Keratinocyte (primary cell): ENCODE data around the gene MYLK3. TPM values are rescaled to one million over a fixed set of nuclear protein-coding genes. Genes with fewer than 3 reads are reported as not detected.

Experiments used
- DNase-seq: peaks from one replicate; pipeline ENCODE4 v3.0.0-alpha.2; 2011; ENCODE audit warnings: low read depth, missing footprints, low spot score
- FAIRE-seq: peaks from 2 replicates; lab custom pipeline; 2011; peaks lifted over from hg19 to GRCh38; lab: Jason Lieb, UNC
- H2AFZ ChIP-seq: 2 replicates; pipeline ENCODE4 v1.6.0; 2012; ENCODE audit warnings: low read length, control low read depth, inconsistent platforms; ENCODE audit not compliant: control insufficient read depth
- H3K27ac ChIP-seq: 2 replicates; pipeline ENCODE4 v1.5.1; 2011; ENCODE audit warnings: low read length; ENCODE audit not compliant: control insufficient read depth, insufficient read depth
- H3K27me3 ChIP-seq: 3 replicates; pipeline ENCODE4 v1.6.0; 2011; ENCODE audit warnings: low read length; ENCODE audit not compliant: control insufficient read depth, insufficient read depth; ENCODE audit errors: extremely low read depth
- H3K36me3 ChIP-seq, 2 experiments: 2 replicates in 1 of 2; 3 replicates in 1 of 2; pipeline ENCODE4 v1.5.1; 2011; ENCODE audit warnings: low read length in 2 of 2, mild to moderate bottlenecking in 1 of 2; ENCODE audit not compliant: control insufficient read depth in 2 of 2, insufficient read depth in 2 of 2; ENCODE audit errors: extremely low read depth in 1 of 2
- H3K4me1 ChIP-seq: 3 replicates; pipeline ENCODE4 v1.5.1; 2011; ENCODE audit warnings: low read length; ENCODE audit not compliant: control insufficient read depth, insufficient read depth; ENCODE audit errors: extremely low read depth
- H3K4me2 ChIP-seq: 3 replicates; pipeline ENCODE4 v1.6.0; 2011; ENCODE audit warnings: low read depth, low read length; ENCODE audit not compliant: control insufficient read depth, insufficient read depth; ENCODE audit errors: extremely low read depth
- H3K4me3 ChIP-seq, 3 experiments: fragments of 200-600 bp in 1 of 3; sonication (generic) in 1 of 3; 2 replicates in 2 of 3; 3 replicates in 1 of 3; pipeline ENCODE4 v1.5.1; 2011 to 2016; ENCODE audit warnings: low read length in 3 of 3, mild to moderate bottlenecking in 3 of 3, control low read depth in 2 of 3, inconsistent platforms in 1 of 3, low read depth in 1 of 3, mixed read lengths in 1 of 3, mixed run types in 1 of 3, moderate library complexity in 1 of 3; ENCODE audit not compliant: control insufficient read depth in 2 of 3, insufficient read depth in 2 of 3; ENCODE audit errors: extremely low read depth in 1 of 3
- H3K79me2 ChIP-seq: 2 replicates; pipeline ENCODE4 v1.6.0; 2012; ENCODE audit warnings: low read length; ENCODE audit not compliant: control insufficient read depth, insufficient read depth
- H3K9ac ChIP-seq: 3 replicates; pipeline ENCODE4 v1.6.0; 2011; ENCODE audit warnings: low read length; ENCODE audit not compliant: control insufficient read depth, insufficient read depth; ENCODE audit errors: extremely low read depth
- H3K9me1 ChIP-seq: 3 replicates; pipeline ENCODE4 v1.6.0; 2011; ENCODE audit warnings: low read length; ENCODE audit not compliant: control insufficient read depth, insufficient read depth; ENCODE audit errors: extremely low read depth
- H3K9me3 ChIP-seq: 2 replicates; pipeline ENCODE4 v1.5.1; 2012; ENCODE audit warnings: low read depth, low read length; ENCODE audit not compliant: control insufficient read depth
- H4K20me1 ChIP-seq: 3 replicates; pipeline ENCODE4 v1.6.0; 2011; ENCODE audit warnings: low read length; ENCODE audit not compliant: control insufficient read depth, insufficient read depth; ENCODE audit errors: extremely low read depth
- EZH2 ChIP-seq: IDR thresholded peaks from one replicate; pipeline ENCODE4 v1.6.1; 2012; ENCODE audit warnings: inconsistent platforms, mild to moderate bottlenecking, low read length, moderate library complexity
- dilution Hi-C: fragments of 300-500 bp; cut with MboI; formaldehyde crosslinking; loops from one replicate; pipeline ENCODE4 v1.7.0; 2020; ENCODE audit warnings: low sequenced_read_pairs; ENCODE audit not compliant: extremely low pct_ligation_motif_present
- polyA plus RNA-seq, 5 experiments: library from polyadenylated mRNA; depleted of rRNA in 3 of 5; stranded (reverse) in 3 of 5; stranded (forward) in 1 of 5; unstranded in 1 of 5; fragments of >200 nt; gene quantifications; 1 replicate in 1 of 5; 2 replicates in 3 of 5; 3 replicates in 1 of 5; pipeline versions ENCODE4 v1.2.1 to v1.2.3, GENCODE V29; 2011 to 2012; ENCODE audit warnings: missing spikeins in 2 of 5, low read depth in 1 of 5, low replicate concordance in 1 of 5
- TF ChIP-seq, protein P1 (sequence below), 3 experiments: IDR thresholded peaks in 1 of 3; conservative IDR thresholded peaks in 1 of 3; optimal IDR thresholded peaks in 1 of 3; 2 replicates in 2 of 3; 3 replicates in 1 of 3; pipeline versions ENCODE3 to v1.5.1; 2011; ENCODE audit warnings: low read length in 3 of 3, mild to moderate bottlenecking in 3 of 3, moderate library complexity in 2 of 3, control low read depth in 1 of 3, inconsistent platforms in 1 of 3; ENCODE audit not compliant: insufficient read depth in 2 of 3; ENCODE audit errors: extremely low read depth in 1 of 3

The MYLK3 gene
- polyA plus RNA-seq, 1 donor (not counting 4 experiments of a cell fraction or from before 2014, with no cell fraction given), result 0.03 TPM

DNA sequence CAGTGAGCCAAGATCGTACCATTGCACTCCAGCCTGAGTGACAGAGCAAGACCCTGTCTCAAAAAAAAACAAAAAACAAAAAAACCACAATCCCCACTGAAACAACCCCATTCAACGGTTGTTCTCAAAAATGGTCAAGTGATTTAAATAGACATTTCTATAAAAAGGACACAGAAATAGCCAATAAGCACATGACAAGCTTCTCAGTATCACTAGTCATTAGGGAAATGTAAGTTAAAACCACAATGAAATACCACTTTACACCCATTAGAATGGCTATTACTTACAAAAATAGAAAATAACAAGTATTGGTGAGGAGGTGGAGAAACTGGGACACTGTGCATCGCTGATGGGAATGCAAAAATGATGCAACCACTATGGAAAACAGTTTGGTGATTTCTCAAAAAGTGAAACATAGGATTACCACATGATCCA is 26.6 kb upstream of the MYLK3 start:
- Histone ChIP-seq H3K9me3 (no peaks in the 10 kb centered on the region), H4K20me1 (no peaks in the 10 kb centered on the region), H3K9ac (no peak overlapping the region), H2AFZ (no peak overlapping the region), H3K4me1 (no peaks in the 10 kb centered on the region), H3K36me3 (no peaks in the 10 kb centered on the region), H3K27ac (no peak overlapping the region), H3K4me2 (no peak overlapping the region), H3K9me1 (no peaks in the 10 kb centered on the region), H3K27me3 (no peaks in the 10 kb centered on the region), H3K79me2 (no peaks in the 10 kb centered on the region), H3K4me3 (no peak overlapping the region)
- DNase-seq, result no peak
- no peak for FAIRE-seq
- dilution Hi-C loops, result no loop called here
- TF ChIP-seq EZH2, result no peak
- TF ChIP-seq, protein P1, sequence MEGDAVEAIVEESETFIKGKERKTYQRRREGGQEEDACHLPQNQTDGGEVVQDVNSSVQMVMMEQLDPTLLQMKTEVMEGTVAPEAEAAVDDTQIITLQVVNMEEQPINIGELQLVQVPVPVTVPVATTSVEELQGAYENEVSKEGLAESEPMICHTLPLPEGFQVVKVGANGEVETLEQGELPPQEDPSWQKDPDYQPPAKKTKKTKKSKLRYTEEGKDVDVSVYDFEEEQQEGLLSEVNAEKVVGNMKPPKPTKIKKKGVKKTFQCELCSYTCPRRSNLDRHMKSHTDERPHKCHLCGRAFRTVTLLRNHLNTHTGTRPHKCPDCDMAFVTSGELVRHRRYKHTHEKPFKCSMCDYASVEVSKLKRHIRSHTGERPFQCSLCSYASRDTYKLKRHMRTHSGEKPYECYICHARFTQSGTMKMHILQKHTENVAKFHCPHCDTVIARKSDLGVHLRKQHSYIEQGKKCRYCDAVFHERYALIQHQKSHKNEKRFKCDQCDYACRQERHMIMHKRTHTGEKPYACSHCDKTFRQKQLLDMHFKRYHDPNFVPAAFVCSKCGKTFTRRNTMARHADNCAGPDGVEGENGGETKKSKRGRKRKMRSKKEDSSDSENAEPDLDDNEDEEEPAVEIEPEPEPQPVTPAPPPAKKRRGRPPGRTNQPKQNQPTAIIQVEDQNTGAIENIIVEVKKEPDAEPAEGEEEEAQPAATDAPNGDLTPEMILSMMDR (optimal IDR thresholded peaks at IDR 0.05 in 1 of 3, IDR thresholded peaks at IDR 0.05 in 1 of 3, conservative IDR thresholded peaks at IDR 0.05 in 1 of 3; ENCODE audit: extremely low read depth in 1 of 3, insufficient read depth in 2 of 3, low read length in 3 of 3), result no peak

- DNase-seq (no peak), FAIRE-seq (no peak)
- TF ChIP-seq, protein P1 (optimal IDR thresholded peaks at IDR 0.05 in 1 of 3, IDR thresholded peaks at IDR 0.05 in 1 of 3, conservative IDR thresholded peaks at IDR 0.05 in 1 of 3; ENCODE audit: extremely low read depth in 1 of 3, insufficient read depth in 2 of 3, low read length in 3 of 3), result no peak
- TF ChIP-seq EZH2, result no peak
- no peaks in the 10 kb centered on the region for H3K9me1 ChIP-seq
- H2AFZ ChIP-seq, result no peak overlapping the region
- H3K27me3 ChIP-seq, result no peaks in the 10 kb centered on the region
- H3K9ac ChIP-seq, result no peak overlapping the region
- H3K27ac ChIP-seq, result no peak overlapping the region
- no peaks in the 10 kb centered on the region for H4K20me1 ChIP-seq
- H3K4me1 ChIP-seq, result no peaks in the 10 kb centered on the region
- dilution Hi-C loops, result no loop called here
- no peak overlapping the region for H3K4me2 ChIP-seq
- no peak overlapping the region for H3K4me3 ChIP-seq
- no peaks in the 10 kb centered on the region for H3K79me2 ChIP-seq
- no peaks in the 10 kb centered on the region for H3K36me3 ChIP-seq
- no peaks in the 10 kb centered on the region for H3K9me3 ChIP-seq
Observed at GRCh38 chr16:46772463-46772862, 24.3 kb upstream of the MYLK3 start.
